GM19023 (cell line): ENCODE data around the gene TMPO.
A peak's percentile ranks its signal among the peaks of the same experiment; 100 is the strongest.
"Not testable (repeated sequence)": the region's sequence is repeated elsewhere in the genome, so short reads cannot be mapped to it uniquely, and the experiment has no call there.

Experiments
- ATAC-seq: cut with Tn5 transposase; IDR thresholded peaks from one replicate; pipeline ENCODE4 v1.9.1; 2021; ENCODE audit warnings: mild to moderate bottlenecking, moderate library complexity; ENCODE audit not compliant: unreplicated experiment

The TMPO gene

GRCh38 chr12:98578392-98578791, 63.0 kb downstream of the TMPO start:
- ATAC-seq = no peak

DNA sequence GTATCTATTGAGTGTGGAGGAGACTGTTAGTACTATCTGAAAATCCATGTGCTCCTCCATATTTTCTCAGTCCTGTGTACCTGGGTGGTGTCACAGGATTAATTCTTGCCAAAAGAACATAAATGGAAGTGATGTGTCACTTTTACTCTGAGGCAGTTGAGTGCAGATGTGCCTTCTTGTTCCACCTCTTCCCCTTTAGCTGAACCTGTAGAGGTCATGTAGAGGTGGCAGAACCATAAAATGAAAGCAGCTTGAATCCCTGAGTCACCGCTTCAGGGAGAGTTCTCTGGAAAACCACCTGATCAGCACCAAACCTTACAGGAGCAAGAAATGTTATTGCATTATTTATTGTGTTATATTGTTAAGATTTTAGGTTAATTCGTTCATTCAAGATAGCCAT, 63.4 kb downstream of the TMPO start:
- no peak for ATAC-seq

DNA sequence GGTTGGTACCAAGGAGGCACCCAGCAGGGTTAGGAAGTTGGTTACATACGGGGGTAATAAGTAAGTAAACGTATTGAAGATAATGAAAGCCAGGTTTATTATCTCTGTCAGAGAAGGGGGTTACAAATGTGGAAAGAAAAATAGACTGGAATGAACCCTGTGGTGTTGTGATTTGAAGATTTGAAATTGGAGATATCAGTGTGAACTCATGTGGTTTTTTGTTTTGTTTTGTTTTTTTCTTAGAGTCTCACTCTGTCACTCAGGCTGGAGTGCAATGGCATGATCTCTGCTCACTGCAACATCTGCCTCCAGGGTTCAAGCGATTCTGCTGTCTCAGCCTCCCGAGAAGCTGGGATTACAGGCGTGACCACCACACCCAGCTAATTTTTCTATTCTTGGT, 64.0 kb downstream of the TMPO start:
- ATAC-seq = no peak

DNA sequence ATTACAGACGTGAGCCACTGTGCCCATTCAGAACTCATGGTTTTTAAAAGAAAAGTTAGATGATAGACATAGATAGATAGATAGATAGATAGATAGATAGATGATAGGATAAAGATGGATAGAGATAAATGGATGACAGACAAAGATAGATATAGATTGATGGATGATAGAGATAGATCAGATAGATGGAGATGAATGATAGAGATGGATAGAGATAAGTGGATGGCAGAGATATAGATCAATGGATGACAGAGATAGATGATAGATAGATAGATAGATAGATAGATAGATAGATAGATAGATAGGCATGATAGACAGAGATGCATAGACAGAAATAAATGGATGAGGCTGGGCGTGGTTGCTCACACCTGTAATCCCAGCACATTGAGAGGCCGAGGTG, 64.4 kb downstream of the TMPO start:
- ATAC-seq = no peak

DNA sequence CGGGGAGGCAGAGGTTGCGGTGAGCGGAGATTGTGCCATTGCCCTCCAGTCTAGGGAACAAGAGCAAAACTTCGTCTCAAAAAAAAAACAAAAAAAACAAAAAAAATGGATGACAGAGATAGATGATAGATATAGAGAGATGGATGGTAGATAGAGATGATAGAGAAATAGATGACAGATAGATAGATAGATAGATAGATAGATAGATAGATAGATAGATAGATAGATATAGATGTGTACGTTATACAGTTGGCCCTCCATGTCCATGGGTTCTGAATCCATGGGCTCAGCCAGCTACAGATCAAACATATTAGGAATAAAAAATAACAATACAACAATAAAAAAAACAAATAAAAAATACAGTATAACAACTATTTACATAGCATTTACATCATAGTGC, 65.3 kb downstream of the TMPO start:
- ATAC-seq = no peak

DNA sequence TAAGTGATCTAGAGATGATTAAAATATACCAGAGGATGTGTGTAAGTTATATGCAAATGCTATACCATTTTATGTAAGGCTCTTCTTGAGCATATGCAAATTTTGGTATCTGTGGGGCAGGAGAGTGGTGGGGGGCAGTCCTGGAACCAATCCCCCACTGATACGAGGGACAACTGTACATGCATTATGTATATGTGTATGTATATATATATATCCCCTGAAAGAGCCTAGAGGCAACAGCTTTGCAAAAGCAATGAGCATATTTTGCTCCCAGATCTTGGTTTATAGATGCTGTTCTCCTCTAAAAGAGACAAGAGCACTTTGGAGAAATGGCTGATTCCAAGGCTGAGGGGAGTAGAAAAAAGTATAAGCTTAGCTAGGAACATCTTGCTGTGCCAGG, 65.7 kb downstream of the TMPO start:
- ATAC-seq = no peak

DNA sequence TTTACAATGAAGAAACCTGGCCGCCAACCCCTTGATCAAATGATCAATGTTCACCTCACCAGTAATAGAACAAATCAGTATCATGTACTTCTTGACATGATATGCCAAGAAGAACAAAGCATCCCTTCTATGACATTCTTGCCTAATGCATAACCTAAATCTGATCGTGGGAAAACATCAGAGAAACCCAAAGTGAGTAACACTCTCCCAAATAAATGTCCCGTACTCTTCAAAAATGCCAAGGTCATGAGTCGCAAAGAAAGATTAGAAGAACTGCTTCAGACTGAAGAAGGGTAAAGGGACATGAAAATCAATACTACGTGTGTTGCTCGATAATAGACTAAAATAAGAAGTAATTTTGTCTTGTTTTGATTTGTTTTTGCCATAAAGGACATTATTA, 66.7 kb downstream of the TMPO start:
- no peak for ATAC-seq

DNA sequence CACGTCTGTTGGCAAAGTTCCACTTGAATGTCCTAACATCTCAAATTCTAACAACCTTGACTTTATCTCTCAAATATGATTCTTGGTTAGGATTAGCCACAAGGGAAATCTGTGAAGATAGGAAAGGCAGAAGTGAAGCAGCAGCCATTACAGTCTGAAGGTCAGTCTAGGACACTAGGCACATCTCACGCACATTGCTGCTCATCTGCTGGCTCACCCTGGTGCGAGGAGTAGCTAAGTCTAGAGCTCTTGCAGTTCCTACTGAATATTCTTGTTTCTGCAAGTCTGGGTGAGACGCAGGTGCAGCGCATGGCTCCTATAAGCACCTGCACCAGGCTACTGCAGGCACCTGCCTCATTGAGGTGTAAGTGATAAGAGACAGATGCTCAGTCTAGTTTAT, 71.7 kb downstream of the TMPO start:
- no peak for ATAC-seq

GRCh38 chr12:98591209-98591608, 75.8 kb downstream of the TMPO start:
- ATAC-seq = no peak

- no peak for ATAC-seq
Measured at GRCh38 chr12:98592825-98593322, 77.5 kb downstream of the TMPO start.

- peak; percentile 99 for ATAC-seq
Measured at GRCh38 chr12:98593351-98594049, 78.1 kb downstream of the TMPO start, which contains the start of gene SLC25A3. TSS of gene SLC25A3 (plus strand) at chr12:98593686. CDS start at chr12:98593979, 293 bp downstream.

GRCh38 chr12:98594050-98594835, 78.9 kb downstream of the TMPO start:
- peak; percentile 3 for ATAC-seq

DNA sequence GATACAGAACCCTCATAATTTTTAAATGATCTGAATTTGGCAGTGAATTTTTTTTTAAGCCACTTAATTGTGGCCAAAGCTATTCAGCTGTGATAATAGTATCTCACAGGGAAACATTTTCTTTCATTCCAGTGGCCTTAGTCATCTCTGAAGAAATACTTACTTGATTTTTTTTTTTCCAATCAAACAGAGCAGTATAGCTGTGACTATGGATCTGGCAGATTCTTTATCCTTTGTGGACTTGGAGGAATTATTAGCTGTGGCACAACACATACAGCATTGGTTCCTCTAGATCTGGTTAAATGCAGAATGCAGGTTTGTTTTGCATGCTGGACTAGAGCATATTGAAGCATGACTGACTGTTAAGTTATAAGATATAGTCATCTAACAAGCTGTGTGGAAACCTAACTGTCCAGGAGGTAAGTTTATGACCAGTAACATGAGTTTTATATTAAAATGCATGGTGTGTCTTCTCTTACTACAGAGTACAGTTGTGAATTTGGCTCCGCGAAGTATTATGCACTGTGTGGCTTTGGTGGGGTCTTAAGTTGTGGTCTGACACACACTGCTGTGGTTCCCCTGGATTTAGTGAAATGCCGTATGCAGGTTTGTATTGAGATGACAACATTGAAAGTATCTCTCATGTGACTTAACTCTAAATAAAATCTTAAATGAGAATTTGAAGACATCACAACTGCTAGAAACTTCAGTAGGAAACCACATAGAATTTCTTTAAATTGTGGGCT, 80.0 kb downstream of the TMPO start:
- ATAC-seq = no peak

GRCh38 chr12:98597313-98597712, 81.9 kb downstream of the TMPO start:
- not testable (repeated sequence) for ATAC-seq
